Measurements from ENCODE around the gene MS4A15. TPM values are rescaled to one million over a fixed set of nuclear protein-coding genes. Genes with fewer than 3 reads are reported as not detected.

Gene MS4A15
- total and polyA plus RNA-seq, 9 of the 15 experiments (the other 6 are each of a cell fraction or from before 2014, with no cell fraction given) = not detected

DNA sequence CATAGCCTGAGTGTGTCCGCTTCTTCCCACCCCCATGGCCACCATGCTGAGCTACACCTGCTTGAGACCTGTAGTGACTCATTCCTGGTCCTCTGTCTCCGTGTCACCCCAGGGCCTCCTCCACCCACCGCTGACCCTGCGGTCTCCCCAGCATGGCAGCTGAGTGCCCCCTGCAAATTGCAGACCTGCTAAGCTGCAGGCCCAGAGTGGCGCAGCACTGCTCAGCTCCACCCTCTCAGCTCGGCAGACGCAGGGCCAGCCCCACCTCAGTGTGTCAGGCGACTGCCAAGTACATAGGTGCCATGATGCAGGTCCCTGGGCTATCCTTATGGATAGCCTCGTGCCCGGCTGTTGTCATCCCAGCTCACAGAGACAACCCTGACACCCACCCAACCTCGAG lies 13.1 kb downstream of the MS4A15 start:
- Histone ChIP-seq H3K9me3 (replicated peaks; ENCODE audit: control insufficient read depth, insufficient read depth, low read depth, low read length) (no peaks in the 10 kb centered on the region), H3K4me1 (replicated peaks in 1 of 2; ENCODE audit: control insufficient read depth in 2 of 2, insufficient read depth in 2 of 2, low read length in 2 of 2) (peaks cover 0 to 17% of the 10 kb centered on the region in 2 experiments; a peak in 1 of 5 replicates), H3K9ac (ENCODE audit: insufficient read depth in 1 of 2, low read depth in 2 of 2, low read length in 2 of 2) (no peak overlapping the region; a peak in 1 of 4 replicates), H3K4me3 (no peak overlapping the region), H3K79me2 (ENCODE audit: control insufficient read depth, insufficient read depth, low read length) (no peaks in the 10 kb centered on the region), H2AFZ (ENCODE audit: low read depth, low read length) (no peak overlapping the region), H3K4me2 (ENCODE audit: insufficient read depth, low read length) (no peak overlapping the region), H3K36me3 (ENCODE audit: control insufficient read depth, insufficient read depth, low read length) (no peaks in the 10 kb centered on the region), H3K27me3 (ENCODE audit: control insufficient read depth in 2 of 2, insufficient read depth in 2 of 2, low read length in 2 of 2) (peaks cover 44 to 85% of the 10 kb centered on the region in 2 experiments), H4K20me1 (replicated peaks; ENCODE audit: control insufficient read depth, insufficient read depth, low read length) (peaks cover 6% of the 10 kb centered on the region; the same call in 1 of the 2 replicates), H3K27ac (ENCODE audit: extremely low read depth, low read depth, low read length) (no peak overlapping the region), H3K9me1 (ENCODE audit: control insufficient read depth, insufficient read depth, low read length) (no peaks in the 10 kb centered on the region)
- ChIA-PET CTCF (ENCODE audit: low intra/inter-chr PET ratio) (no interaction called here), POLR2A (interaction anchor here (0.6 to 1.3 kb wide), 3 partner anchors 17 to 163 kb away, joined by 3 to 4 read pairs (median 3); no protein-coding TSS in a partner anchor)
- TF ChIP-seq EWSR1 (IDR thresholded peaks at IDR 0.05; ENCODE audit: borderline replicate concordance, low read depth, partially characterized antibody) = no peak
- TF ChIP-seq MXI1 (IDR thresholded peaks at IDR 0.05; ENCODE audit: low read depth, low read length) = no peak
- no peak for TF ChIP-seq MCM2 (IDR thresholded peaks at IDR 0.05; ENCODE audit: low read depth)
- TF ChIP-seq CREBBP (IDR thresholded peaks at IDR 0.05; ENCODE audit: low read depth, low read length) = no peak
- TF ChIP-seq ELF2 (CRISPR knock-in tag; IDR thresholded peaks at IDR 0.05) = no peak
- TF ChIP-seq, protein P1, sequence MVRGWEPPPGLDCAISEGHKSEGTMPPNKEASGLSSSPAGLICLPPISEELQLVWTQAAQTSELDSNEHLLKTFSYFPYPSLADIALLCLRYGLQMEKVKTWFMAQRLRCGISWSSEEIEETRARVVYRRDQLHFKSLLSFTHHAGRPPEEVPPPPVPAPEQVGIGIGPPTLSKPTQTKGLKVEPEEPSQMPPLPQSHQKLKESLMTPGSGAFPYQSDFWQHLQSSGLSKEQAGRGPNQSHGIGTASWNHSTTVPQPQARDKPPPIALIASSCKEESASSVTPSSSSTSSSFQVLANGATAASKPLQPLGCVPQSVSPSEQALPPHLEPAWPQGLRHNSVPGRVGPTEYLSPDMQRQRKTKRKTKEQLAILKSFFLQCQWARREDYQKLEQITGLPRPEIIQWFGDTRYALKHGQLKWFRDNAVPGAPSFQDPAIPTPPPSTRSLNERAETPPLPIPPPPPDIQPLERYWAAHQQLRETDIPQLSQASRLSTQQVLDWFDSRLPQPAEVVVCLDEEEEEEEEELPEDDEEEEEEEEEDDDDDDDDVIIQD (CRISPR knock-in tag; IDR thresholded peaks at IDR 0.05) = no peak
- TF ChIP-seq ZNF23 (CRISPR knock-in tag; IDR thresholded peaks at IDR 0.05) = no peak
- TF ChIP-seq ZBTB7A (IDR thresholded peaks at IDR 0.05; ENCODE audit: borderline replicate concordance, control insufficient read depth, low read depth, low read length) = no peak
- TF ChIP-seq, protein P2, sequence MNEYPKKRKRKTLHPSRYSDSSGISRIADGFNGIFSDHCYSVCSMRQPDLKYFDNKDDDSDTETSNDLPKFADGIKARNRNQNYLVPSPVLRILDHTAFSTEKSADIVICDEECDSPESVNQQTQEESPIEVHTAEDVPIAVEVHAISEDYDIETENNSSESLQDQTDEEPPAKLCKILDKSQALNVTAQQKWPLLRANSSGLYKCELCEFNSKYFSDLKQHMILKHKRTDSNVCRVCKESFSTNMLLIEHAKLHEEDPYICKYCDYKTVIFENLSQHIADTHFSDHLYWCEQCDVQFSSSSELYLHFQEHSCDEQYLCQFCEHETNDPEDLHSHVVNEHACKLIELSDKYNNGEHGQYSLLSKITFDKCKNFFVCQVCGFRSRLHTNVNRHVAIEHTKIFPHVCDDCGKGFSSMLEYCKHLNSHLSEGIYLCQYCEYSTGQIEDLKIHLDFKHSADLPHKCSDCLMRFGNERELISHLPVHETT (CRISPR knock-in tag; conservative IDR thresholded peaks at IDR 0.05 in 1 of 2, IDR thresholded peaks at IDR 0.05 in 1 of 2) = no peak
- no peak for TF ChIP-seq ZNF431 (CRISPR knock-in tag; IDR thresholded peaks at IDR 0.05)
- no peak for TF ChIP-seq EP300 (IDR thresholded peaks at IDR 0.05; ENCODE audit: low read length)
- no peak for TF ChIP-seq PML (IDR thresholded peaks at IDR 0.05; ENCODE audit: low read length)
- TF ChIP-seq RBM25 (IDR thresholded peaks at IDR 0.05; ENCODE audit: low read depth, low read length, severe bottlenecking) = no peak
- TF ChIP-seq PHB2 (IDR thresholded peaks at IDR 0.05; ENCODE audit: low read depth) = no peak
- TF ChIP-seq ZNF232 (CRISPR knock-in tag; IDR thresholded peaks at IDR 0.05) = no peak
- TF ChIP-seq ZNF764 (CRISPR knock-in tag; IDR thresholded peaks at IDR 0.05; ENCODE audit: low read depth) = no peak
- no peak for TF ChIP-seq BCL6 (CRISPR knock-in tag; IDR thresholded peaks at IDR 0.05)
- no peak for TF ChIP-seq CTBP1 (IDR thresholded peaks at IDR 0.05; ENCODE audit: borderline replicate concordance)
- TF ChIP-seq ZNF778 (CRISPR knock-in tag; IDR thresholded peaks at IDR 0.05) = no peak
- no peak for TF ChIP-seq NFE2L1 (tag; IDR thresholded peaks at IDR 0.05; ENCODE audit: borderline replicate concordance, low read depth)
- DNase-seq (ENCODE audit: extremely low read depth in 1 of 4, low spot score in 3 of 4) (no peak), ATAC-seq (no peak), FAIRE-seq (no peak)
- no TSS peak for BruUV-seq (replicated peaks)
- WGBS (ENCODE audit: insufficient coverage, low coverage, missing lambda C conversion rate) = under 1% methylated on average over 11 of the region's 11 CpGs
- intact Hi-C loops (cut with micrococcal nuclease) (no loop called here), in situ Hi-C loops (cut with MboI) (no loop called here)

All from K562 (cell line).